HG03469 (cell line): ENCODE results near the gene ARHGDIA.
A peak's percentile ranks its signal among the peaks of the same experiment; 100 is the strongest.

Experiments used
- ATAC-seq: cut with Tn5 transposase; IDR thresholded peaks from one replicate; pipeline ENCODE4 v1.9.1; 2021; ENCODE audit warnings: mild to moderate bottlenecking, moderate library complexity, moderate number of reproducible peaks; ENCODE audit not compliant: unreplicated experiment

ARHGDIA gene

DNA sequence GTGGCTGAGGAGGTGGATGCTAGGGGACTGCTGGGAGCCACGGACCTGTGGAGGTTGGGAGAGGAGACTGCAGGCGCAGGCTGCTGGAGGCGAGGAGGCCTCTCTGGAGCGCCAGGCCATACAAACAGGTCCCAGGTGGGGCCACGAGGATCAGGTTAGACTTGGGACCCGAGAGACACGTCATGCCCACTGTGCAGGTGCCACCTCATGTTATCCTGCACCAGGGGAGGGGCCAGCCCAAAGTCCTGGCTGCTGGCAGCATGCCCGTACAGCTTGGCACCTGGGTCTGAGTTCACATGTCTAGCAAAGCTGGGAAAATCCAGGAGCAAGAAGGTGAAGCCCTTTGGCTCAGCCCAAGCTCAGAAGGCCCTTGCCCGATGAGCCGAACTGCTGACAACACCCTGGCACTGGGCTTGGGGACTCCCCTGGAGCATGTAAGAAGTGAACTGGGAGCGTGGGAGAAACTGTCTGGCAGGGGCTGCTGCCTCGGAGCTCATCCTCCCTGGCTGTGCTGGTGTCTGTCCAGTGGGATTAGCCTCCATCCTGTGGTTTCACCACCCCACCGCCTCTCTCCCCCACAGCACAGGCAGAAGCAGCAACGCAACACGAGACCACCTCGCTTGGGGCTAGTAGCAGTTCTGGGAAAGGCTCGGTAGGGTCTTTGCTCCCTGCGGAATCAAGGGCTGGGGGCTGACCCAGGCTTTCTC lies 5.3 kb downstream of the ARHGDIA start:
- ATAC-seq = no peak

DNA sequence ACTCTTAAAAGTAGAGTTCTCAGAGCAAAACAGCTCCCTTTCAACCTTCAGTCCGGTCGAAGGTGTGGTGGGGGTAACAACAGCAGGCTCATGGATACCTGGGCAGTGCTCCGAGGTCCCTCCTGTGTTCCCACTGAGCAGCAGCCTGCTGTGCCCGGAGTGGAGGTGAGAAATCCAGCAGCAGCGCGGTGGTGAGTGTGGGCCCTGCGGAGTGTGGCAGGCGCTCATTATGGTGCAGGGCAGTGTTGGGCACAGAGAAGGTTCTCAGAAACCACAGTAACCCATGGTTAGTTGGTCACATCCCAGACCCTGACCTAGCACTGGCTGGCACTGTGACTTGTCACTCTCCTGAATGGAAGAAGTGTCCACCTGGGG lies 5.8 kb downstream of the ARHGDIA start:
- ATAC-seq = no peak

DNA sequence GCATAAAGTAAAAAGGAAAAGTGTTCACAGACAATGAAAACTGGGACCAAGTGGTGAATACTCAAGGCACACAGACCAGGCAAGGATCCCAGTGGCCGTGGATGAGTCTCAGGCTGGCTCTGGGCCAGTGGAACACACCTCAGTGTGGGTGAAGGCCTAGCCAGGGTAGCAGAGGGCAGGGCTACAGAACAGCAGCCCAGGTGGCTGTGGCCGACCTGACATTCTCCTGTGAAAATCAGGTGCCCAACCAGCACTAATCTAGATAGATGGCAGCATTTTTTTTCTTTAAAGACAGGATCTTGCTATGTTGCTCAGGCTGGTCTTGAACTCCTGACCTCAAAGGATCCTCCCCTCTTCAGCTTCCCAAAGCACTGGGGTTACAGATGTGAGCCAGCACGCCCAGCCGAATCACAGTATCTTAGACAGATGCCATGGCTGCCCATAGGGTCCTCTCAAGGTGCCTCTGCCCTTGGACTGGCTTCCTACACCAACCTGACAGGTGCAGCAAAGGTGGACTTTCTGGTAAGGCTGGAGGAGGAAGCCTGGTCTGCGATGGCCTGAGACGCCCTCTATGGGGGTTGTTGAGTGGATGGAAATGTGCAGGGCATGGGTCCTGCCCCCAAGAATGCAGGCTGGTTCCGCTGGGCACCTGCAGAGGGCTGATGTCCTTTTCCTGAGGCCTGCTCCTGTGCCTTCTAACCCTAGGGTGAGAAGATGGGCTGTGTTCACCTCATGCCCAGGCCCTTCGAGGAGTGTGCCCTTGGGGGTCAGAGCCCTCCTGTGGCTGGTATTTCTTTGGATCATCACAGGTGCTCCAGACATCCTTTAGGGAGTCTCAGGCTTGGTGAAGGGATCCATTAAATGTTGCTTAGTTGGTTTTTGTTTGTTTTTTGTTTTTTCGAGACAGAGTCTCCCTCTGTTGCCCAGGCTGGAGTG lies 7.0 kb downstream of the ARHGDIA start:
- ATAC-seq = no peak

DNA sequence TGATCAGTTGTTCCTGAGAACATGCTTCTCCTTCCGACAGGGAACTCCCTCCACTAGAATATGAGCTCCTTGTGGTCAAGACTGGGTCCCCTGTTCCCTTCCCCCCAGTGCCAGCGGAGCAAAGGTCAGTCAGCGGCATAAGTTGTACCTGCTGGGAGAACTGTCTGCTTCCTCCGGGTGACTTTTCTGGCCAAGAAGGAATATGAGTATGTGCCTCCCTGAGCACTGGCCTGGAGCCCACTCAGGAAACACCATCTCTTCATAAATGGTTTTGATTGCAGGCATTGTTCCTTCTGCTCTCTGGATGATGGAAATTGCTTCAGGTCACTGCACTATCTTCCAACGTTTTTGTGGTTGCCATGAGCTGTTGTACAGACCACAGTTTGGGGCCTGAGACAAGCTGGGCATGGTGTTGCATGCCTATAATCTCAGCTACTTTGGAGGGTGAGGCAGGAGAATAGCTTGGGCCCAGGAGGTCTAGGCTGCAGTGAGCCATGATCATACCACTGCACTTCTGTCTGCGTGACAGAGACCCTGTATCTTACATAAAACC lies 7.9 kb downstream of the ARHGDIA start:
- ATAC-seq = no peak

DNA sequence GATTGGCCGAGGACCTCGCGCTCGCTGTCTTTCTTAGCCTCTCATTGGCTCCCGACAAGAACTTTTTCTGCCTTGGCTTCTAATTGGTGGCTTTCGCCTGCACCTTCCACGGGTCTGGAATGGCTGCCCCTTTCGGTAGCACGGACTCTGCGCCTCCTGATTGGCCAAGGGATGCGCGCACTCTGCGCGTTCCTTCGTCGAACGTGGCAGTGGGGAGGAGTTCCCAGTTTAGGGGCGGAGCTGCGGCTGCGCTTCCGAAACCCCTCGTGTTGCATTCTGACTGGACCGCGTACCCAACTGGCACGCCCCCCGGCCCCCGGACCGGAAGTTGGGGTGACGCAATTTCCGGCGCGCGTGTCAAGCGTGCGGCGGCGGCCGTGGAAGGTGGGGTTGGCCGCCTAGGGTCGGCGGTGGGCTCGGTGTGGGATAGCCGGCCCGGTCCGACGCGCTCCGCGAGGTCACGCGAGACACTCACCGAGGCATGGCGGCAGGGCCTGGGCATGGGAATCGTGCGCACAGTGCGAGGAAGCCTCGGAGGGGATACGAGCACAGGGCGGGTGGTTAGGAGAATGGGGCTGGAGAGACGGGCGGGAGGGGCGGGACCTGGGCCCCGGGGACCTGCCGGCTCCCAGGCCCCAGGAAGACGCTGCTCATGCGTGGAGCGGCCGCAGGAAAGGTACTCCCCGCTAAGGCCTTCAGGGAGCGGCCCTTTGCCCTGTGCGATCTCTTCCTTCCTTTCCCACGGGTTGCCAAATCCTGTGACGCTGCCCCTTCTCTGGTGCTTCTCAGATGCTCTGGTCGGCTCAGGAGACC lies 10.2 kb downstream of the ARHGDIA start:
- peak; percentile 66 for ATAC-seq

DNA sequence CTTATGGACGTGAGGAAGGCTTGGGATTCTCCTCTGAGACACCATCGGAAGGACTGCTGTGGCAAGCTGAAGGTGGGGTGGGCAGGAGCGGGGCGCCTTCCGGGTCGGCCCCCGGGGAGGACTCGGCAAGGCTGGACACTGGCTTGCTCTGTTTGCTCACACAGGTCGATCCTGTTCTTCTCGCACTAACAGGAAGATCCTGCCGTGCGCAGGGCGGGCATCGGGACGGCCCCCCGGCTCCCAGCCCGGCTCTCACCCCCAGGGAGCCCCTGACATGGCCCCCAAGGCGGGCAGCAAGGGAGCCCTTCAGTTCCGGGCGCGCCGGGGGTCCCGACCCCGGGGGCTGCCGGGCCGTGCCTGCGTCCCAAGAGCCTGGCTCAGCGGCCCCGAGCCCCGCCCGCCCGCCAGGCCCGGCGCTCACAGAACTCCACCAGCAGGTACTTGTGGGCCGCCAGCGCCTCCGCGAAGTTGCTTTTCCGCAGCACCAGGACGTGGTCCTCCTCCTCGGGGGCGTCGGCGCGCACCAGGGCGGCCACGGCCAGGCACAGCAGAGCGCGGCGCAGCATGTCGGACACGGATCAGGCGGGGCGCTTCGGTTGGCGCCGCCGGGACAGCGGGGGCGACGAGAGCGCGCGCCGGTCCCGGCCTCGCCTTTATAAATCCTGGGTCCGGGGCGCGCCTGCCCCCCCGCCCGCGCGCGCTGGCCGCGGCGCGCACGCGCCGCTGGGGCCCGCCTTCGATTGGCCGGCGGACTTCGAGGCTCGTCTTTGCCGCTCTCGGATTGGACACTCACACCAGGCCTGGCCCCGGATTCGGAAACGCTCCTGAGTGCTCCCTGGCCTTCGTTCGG lies 11.0 kb downstream of the ARHGDIA start, which contains the start of gene P4HB:
Gene P4HB (minus strand): TSS at position 630 of the 850 bp plus-strand sequence. CDS start 64 bp downstream, at position 566.
- no peak for ATAC-seq

DNA sequence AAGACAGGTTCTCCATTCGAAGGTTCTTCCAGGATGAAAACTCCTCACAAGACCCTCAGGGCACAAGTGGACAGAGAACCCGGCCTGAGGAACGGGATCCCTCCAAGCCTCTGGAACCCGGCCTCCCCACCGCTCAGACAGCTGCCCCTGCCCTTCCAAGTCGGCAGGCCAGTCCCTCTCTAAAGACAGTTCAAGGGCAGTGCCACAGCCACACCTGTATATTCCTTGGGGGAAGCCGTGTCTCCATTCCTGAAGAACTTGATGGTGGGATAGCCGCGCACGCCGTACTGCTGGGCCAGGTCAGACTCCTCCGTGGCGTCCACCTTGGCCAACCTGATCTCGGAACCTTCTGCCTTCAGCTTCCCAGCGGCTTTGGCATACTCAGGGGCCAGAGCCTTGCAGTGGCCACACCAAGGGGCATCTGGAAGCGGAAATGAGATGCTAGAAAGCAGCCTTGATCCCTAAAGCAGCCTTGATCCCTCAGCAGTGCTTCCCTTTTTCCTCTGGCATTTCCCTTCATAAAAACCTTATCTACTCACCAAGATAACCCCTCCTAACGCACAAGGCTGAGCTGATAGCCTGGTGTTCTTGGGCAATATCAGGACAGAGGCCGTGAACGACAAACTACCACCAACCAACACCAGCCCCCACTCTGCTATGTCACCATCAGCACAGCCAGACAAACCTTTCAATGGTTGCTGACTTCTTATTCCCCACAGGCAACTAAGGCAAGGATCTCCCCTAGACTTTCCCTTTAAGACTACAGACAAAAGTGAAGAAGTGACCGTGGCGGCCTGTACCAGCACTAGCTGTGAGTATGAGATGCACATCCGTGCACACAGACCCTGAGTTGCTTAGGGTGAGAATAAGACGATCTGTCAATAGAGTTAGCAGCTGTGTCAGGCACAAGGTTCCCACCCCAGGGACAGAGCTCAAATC lies 11.9 kb downstream of the ARHGDIA start:
- ATAC-seq = no peak

DNA sequence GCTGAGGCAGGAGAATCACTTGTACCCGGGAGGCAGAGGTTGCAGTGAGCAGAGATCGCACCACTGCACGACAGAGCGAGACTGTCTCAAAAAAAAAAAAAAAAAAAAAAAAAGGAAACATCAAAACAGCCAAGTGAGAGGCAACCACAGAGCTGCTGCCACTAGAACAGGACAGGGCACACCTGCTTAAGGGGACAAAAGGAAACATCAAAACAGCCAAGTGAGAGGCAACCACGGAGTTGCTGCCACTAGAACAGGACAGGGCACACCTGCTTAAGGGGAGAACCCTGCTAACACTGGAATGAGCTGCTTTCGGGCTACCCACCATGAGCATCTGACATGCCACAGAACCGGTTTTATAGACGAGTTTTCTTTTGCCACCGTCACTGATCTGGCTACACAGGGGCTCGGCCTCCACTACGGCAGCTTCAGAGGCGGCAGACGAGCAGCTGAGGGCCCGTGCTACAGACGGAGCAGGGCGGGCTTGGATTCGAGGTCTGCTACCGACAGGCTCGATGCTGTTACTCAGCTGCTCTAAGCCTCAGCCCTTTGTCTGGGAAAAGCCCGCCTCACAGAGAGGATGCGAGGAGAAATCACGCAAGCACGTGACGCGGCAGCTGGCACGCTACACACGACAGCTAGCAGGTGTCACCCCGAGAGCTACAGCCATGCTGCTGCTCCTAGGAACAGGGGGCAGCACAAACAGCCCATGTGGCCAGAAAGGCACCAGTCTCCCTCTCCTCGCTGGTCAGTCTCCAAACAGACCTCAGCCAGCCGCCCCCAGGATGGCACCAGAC lies 12.8 kb downstream of the ARHGDIA start:
- ATAC-seq = no peak

DNA sequence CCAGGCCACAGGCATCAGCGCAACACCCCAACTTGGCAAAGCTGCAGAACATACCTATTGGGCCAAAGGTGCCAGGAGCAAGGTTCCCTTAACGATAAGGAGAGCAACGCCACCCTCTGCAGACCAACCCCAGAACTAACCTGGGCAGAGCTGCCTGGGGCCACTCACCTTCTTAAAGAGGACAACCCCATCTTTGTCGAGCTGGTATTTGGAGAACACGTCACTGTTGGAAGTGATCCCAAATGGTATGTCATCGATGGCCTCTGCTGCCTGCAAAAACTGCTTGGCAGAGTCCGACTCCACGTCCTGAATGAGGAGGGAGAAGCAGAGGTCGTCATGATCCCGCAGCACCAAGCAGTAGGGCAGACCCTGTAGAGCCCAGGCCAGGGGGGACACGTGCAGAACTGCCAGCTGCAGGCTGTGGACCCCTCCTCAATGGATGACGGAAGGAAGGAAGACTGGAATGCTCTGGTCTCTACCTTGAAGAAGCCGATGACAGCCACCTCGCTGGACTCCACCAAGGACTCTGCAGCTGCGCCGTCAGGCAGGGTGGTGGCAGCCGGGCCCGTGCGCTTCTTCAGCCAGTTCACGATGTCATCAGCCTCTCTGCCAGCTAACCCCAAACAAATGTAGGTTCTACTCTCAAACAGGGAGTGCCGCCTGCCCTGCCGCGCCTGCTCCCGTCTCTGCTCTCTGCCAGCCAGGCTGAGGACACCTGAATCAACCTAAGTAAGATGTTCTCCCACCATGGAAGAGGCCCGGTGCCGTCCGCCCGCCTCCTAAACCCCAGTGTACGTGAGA lies 16.0 kb downstream of the ARHGDIA start:
- no peak for ATAC-seq

DNA sequence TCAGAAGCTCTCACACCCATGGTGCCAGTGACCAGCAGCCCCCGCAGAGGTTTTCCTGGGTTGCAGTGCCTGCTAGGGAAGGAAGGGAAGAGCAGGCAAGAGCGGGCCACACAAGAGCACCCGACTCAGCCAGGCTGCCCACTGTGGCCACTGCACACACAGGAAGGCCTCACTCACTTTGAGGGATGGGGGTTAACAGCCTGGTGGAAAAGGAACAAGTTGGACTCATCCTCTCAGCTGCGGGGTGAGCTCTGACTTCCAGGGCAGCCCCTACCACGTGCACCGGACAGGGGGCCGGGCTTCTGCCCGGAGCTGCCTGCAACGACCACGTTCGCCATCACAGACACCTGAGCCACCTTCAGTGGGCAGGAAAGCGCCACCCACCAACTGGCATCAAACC lies 18.9 kb downstream of the ARHGDIA start:
- ATAC-seq = no peak

DNA sequence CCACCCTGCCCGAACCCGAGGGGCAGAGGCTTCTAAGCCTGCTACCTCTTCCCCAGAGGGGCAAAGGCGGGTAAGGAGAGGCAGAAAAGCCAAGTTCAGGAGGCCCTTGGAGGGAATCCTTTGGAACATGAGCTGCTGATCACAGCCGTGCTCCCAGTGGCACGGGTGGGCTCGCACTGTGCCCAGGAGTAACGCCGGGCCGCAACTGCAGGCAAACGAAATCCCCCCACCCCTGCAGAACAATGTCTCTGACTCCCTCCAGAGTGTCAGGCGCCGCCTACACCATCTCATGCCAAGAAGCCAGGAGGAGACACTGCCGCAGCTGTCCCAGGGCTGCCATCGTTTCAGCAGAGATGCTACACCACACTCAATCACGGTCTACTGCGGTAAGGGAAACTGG lies 19.7 kb downstream of the ARHGDIA start:
- no peak for ATAC-seq

DNA sequence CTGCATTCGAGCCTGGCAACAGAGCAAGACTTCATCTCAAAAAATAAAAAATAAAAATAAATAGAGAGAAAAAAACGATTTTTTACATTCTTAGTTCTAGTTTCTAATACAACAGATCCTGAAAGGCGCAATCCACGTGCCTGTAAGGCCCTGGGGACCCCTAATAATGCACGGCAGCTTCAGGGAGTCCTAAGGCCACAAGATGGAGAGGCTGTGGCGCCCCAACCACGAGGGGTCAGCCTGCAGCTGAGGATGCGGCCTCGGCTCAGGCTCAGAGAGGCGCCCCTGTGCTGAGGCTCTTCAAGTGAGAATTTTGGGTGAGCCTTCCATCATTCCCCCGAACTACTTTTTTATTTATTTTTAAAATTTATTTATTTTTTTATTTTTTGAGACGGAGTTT lies 21.7 kb downstream of the ARHGDIA start:
- no peak for ATAC-seq

DNA sequence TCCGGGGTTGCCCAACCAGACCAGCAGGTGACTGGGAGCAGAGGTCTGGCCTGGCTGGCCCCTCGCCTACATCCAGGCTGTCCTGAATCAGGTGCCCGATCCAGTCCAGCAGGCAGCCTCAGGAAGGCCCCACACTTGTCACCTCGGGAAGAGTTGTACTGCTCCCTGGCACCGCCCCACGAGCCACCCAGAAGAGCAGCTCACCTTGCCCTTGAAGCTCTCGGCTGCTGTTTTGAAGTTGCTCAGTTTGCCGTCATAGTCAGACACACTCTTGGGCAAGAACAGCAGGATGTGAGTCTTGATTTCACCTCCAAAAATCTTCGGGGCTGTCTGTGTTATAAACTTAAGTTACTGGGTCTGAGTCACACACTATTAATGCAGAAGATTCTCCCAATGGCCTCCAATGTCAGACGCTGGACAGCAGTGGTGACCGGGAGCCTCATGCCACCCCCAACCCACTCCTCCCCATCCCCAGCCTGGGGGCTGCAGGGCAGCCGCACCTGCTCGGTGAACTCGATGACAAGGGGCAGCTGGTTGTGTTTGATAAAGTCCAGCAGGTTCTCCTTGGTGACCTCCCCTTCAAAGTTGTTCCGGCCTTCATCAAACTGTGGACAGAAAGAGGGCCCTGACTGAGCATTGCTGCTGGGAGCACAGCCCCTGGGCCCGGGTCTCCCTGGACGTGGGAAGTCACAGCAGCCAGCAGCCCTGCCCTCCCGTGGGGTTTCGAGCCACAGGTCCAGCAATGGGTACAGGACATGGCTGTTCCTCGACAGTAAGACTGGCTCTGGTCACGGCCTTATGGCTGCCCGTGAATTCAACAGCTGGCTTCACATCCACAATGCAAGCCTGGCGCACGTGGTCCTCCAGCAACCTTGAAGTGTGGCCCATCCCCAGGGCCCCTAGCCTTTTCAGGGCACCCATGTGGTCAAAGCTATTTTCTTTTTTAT lies 24.1 kb downstream of the ARHGDIA start:
- ATAC-seq = no peak

DNA sequence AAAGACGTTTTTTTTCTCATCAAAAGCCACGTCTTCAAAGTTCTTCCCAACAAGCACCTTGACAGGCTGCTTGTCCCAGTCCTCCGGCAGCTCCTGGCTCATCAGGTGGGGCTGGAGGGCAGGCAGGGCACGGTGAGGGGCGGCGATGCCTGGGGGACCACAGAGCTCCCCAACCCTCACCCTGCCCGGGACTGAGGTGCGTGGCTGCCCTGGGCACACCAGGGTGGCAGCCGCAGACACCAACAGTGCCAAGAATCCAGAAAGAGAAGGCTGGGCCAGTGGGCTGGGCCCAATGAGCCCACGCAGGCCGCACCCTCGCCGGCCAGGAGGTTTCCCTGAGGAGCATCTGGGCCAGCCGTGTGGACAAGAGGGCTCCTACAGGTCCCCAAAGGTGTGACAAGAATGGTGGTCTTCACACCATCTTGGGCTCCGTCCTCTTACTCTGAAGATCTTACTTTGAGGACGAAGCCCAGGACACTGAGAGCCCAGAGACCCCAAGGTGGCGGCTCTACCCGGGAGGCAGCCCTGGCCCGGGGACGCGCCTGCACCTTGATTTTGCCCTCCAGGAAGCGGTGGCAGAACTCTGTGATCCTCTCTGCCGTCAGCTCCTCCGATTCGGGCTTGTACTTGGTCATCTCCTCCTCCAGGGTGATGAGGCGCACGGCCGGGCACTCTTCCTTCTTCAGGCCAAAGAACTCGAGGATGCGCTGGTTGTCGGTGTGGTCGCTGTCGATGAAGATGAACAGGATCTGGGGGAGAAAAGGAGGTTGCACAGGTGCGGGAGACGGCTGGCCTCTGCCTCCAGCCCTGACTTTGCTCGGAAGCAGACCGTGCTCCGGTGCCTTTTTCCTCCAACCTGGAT lies 25.0 kb downstream of the ARHGDIA start:
- ATAC-seq = no peak

DNA sequence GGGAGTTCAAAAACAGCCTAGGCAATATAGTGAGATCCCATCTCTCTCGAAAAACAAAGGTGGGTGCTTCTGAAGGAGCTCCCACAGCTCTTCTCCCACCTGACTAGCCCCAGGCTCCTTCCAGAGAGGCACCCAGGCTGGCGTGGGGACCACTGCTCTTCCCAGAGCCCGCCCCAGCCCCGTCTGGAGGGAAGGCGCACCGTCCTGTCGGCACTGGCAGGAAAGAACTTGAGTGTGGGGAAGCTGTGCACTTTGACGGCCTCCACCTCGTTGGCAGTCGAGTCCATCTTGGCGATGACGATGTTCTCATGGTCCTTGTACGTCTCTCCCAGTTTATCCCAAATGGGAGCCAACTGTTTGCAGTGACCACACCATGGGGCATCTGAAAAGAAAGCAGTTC lies 25.8 kb downstream of the ARHGDIA start:
- no peak for ATAC-seq
